Erythroblast (primary cell): ENCODE data around the gene UBE2K.

ENCODE experiments used
- GATA1 ChIP-seq: IDR thresholded peaks from 2 replicates; pipeline ENCODE4 v1.6.1; 2011; ENCODE audit warnings: low read depth, mild to moderate bottlenecking, control low read depth, low read length, moderate library complexity
- POLR2A ChIP-seq: IDR thresholded peaks from 2 replicates; pipeline ENCODE4 v1.6.1; 2011; ENCODE audit warnings: mild to moderate bottlenecking, low read length

DNA sequence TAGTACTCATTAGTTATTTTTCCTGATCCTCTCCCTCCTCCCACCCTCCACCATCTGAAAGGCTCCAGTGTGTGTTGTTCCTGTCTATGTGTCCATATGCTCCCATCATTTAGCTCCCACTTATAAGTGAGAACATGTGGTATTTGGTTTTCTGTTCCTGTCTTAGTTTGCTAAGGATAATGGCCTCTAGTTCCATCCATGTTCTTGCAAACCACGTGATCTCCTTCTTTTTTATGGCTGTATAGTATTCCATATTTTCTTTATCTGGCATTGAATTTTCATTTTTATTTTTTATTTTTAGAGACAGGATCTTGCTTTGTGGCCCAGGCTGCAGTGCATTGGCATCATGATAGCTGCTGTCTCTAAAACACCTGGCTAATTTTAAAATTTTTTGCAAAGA, 11.9 kb upstream of the UBE2K start:
- TF ChIP-seq POLR2A (no peak), GATA1 (no peak)
